K562 (cell line): ENCODE measurements around the gene BET1L. TPM values are rescaled to one million over a fixed set of nuclear protein-coding genes. Genes with fewer than 3 reads are reported as not detected.

Experiments
- CBFA2T2 ChIP-seq: fragments of 450-650 bp; conservative IDR thresholded peaks from 2 replicates; pipeline ENCODE4 v1.6.1; 2017; ENCODE audit warnings: mild to moderate bottlenecking
- ERF ChIP-seq: fragments of 450-650 bp; formaldehyde crosslinking; IDR thresholded peaks from 2 replicates; pipeline ENCODE4 v1.4.0; 2020; ENCODE audit warnings: mild to moderate bottlenecking, mixed read lengths
- MAZ ChIP-seq, 2 experiments: fragments of 450-650 bp in 1 of 2; sonication (generic) in 1 of 2; formaldehyde crosslinking; IDR thresholded peaks in 1 of 2; conservative IDR thresholded peaks in 1 of 2; 2 replicates each; pipeline versions ENCODE4 v1.4.0 to v1.5.0; 2020; ENCODE audit warnings: mild to moderate bottlenecking in 1 of 2, missing genetic modification reagents in 1 of 2
- NFIX ChIP-seq: fragments of 250-450 bp; sonication (Bioruptor Pico); IDR thresholded peaks from 2 replicates; pipeline ENCODE4 v1.4.0; 2020; ENCODE audit warnings: low read depth, mild to moderate bottlenecking, moderate library complexity
- PHF21A ChIP-seq: fragments of 450-650 bp; IDR thresholded peaks from 2 replicates; pipeline ENCODE4 v1.6.1; 2017; ENCODE audit warnings: low read depth, borderline replicate concordance
- POU5F1 ChIP-seq: fragments of 150-350 bp; IDR thresholded peaks from 2 replicates; pipeline ENCODE4 v1.6.1; 2014; ENCODE audit warnings: borderline replicate concordance, low read length, low read depth, mild to moderate bottlenecking; ENCODE audit not compliant: partially characterized antibody
- SMAD4 ChIP-seq: fragments of 250-450 bp; sonication (Bioruptor Pico); conservative IDR thresholded peaks from 2 replicates; pipeline ENCODE4 v1.8.0; 2021; ENCODE audit warnings: inconsistent platforms, mild to moderate bottlenecking, moderate library complexity
- ZNF766 ChIP-seq: fragments of 200-800 bp; sonication (Bioruptor generic); conservative IDR thresholded peaks from 2 replicates; pipeline ENCODE4 v1.6.1; 2016; ENCODE audit warnings: missing genetic modification characterization, missing compliant biosample characterization
- polyA plus RNA-seq, 8 experiments: library from polyadenylated mRNA; depleted of rRNA in 4 of 8; stranded (reverse) in 5 of 8; unstranded in 3 of 8; fragments of >200 nt; fragmentation: Nextera tagmentation in 2 of 8; fragmentation: Illumina TruSeq in 1 of 8; extraction: Ambion mirVana in 2 of 8; extraction: Trizol in 1 of 8; gene quantifications; 2 replicates each; pipeline versions ENCODE4 v1.2.1 to v1.2.3, GENCODE V29; 2011 to 2014; ENCODE audit warnings: inconsistent platforms in 1 of 8, missing spikeins in 1 of 8
- total RNA-seq, 7 experiments: library from RNA; depleted of rRNA in 6 of 7; stranded (reverse); fragments of >200 nt in 6 of 7; fragmentation: Illumina TruSeq in 2 of 7; extraction: Trizol in 2 of 7; gene quantifications; 2 replicates each; pipeline versions ENCODE4 v1.2.1 to v1.2.3, GENCODE V29; 2011 to 2021; ENCODE audit warnings: low replicate concordance in 1 of 7
- TF ChIP-seq, protein P1 (sequence below): fragments of 150-350 bp; IDR thresholded peaks from 2 replicates; pipeline ENCODE4 v1.6.1; 2014; ENCODE audit warnings: low read depth, mild to moderate bottlenecking, low read length, borderline replicate concordance
- TF ChIP-seq, protein P2 (sequence below): fragments of 150-350 bp; conservative IDR thresholded peaks from 2 replicates; pipeline ENCODE4 v1.6.1; 2014; ENCODE audit warnings: low read length
- TF ChIP-seq, protein P3 (sequence below): fragments of 250-450 bp; sonication (Bioruptor Pico); IDR thresholded peaks from 2 replicates; pipeline ENCODE4 v1.8.0; 2022; ENCODE audit warnings: inconsistent platforms, mild to moderate bottlenecking, moderate library complexity, borderline replicate concordance
- TF ChIP-seq, protein P4 (sequence below): fragments of 200-400 bp; formaldehyde crosslinking; IDR thresholded peaks from 2 replicates; pipeline ENCODE4 v1.6.1; 2017; ENCODE audit warnings: mild to moderate bottlenecking, low read depth, low read length, moderate library complexity
- TF ChIP-seq, protein P5 (sequence below): sonication (generic); formaldehyde crosslinking; IDR thresholded peaks from 2 replicates; pipeline ENCODE4 v1.8.1; 2023; ENCODE audit warnings: mild to moderate bottlenecking, missing genetic modification reagents

BET1L gene
- total and polyA plus RNA-seq, 9 of the 15 experiments (the other 6 are each of a cell fraction or from before 2014, with no cell fraction given), result 9.9 to 69.1 (median 19.9) TPM

DNA sequence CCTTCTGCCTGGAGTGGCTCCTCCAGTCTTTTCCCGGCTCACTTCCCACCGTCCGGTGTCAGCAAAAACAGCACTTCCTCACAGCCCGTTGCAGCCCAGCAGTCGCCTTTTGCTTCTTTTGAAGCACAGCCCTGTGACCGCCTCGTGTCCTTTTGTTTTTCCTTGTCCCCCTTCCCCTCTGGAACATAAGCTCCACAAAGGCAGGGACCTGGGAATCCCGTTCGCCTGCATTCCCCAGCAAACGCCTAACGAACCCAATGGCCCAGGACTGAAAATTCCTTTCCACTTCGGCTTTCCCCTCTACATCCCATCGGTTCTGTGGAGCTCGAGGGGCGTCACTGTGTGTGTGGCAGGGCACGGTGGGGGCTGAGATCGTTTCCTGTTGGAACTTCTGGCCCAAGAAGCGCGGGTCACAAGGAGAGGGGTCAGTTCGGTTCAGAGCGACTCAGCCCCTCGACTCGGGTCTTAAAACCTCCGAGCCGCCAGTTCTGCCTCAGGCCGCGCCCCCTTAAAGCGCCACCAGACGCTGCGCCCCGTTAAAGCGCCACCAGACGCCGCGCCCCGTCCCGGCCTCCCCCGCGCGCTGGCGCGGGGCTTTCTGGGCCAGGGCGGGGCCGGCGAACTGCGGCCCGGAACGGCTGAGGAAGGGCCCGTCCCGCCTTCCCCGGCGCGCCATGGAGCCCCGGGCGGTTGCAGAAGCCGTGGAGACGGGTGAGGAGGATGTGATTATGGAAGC lies 1.1 kb upstream of the BET1L start (continued):
- TF ChIP-seq, protein P1, sequence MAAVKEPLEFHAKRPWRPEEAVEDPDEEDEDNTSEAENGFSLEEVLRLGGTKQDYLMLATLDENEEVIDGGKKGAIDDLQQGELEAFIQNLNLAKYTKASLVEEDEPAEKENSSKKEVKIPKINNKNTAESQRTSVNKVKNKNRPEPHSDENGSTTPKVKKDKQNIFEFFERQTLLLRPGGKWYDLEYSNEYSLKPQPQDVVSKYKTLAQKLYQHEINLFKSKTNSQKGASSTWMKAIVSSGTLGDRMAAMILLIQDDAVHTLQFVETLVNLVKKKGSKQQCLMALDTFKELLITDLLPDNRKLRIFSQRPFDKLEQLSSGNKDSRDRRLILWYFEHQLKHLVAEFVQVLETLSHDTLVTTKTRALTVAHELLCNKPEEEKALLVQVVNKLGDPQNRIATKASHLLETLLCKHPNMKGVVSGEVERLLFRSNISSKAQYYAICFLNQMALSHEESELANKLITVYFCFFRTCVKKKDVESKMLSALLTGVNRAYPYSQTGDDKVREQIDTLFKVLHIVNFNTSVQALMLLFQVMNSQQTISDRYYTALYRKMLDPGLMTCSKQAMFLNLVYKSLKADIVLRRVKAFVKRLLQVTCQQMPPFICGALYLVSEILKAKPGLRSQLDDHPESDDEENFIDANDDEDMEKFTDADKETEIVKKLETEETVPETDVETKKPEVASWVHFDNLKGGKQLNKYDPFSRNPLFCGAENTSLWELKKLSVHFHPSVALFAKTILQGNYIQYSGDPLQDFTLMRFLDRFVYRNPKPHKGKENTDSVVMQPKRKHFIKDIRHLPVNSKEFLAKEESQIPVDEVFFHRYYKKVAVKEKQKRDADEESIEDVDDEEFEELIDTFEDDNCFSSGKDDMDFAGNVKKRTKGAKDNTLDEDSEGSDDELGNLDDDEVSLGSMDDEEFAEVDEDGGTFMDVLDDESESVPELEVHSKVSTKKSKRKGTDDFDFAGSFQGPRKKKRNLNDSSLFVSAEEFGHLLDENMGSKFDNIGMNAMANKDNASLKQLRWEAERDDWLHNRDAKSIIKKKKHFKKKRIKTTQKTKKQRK, result no peak
- TF ChIP-seq ZNF766 (CRISPR knock-in tag) (peak; percentile 62; the same call in 1 of the 2 replicates), SMAD4 (peak; percentile 91), CBFA2T2 (no peak), NFIX (CRISPR knock-in tag) (no peak), MAZ (CRISPR knock-in tag; conservative IDR thresholded peaks at IDR 0.05 in 1 of 2, IDR thresholded peaks at IDR 0.05 in 1 of 2) (peak; percentile 67 to 68; a peak in 2 of 4 replicates), ERF (no peak), POU5F1 (no peak), PHF21A (no peak)
- TF ChIP-seq, protein P2, sequence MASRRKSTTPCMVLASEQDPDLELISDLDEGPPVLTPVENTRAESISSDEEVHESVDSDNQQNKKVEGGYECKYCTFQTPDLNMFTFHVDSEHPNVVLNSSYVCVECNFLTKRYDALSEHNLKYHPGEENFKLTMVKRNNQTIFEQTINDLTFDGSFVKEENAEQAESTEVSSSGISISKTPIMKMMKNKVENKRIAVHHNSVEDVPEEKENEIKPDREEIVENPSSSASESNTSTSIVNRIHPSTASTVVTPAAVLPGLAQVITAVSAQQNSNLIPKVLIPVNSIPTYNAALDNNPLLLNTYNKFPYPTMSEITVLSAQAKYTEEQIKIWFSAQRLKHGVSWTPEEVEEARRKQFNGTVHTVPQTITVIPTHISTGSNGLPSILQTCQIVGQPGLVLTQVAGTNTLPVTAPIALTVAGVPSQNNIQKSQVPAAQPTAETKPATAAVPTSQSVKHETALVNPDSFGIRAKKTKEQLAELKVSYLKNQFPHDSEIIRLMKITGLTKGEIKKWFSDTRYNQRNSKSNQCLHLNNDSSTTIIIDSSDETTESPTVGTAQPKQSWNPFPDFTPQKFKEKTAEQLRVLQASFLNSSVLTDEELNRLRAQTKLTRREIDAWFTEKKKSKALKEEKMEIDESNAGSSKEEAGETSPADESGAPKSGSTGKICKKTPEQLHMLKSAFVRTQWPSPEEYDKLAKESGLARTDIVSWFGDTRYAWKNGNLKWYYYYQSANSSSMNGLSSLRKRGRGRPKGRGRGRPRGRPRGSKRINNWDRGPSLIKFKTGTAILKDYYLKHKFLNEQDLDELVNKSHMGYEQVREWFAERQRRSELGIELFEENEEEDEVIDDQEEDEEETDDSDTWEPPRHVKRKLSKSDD, result no peak
- TF ChIP-seq, protein P3, sequence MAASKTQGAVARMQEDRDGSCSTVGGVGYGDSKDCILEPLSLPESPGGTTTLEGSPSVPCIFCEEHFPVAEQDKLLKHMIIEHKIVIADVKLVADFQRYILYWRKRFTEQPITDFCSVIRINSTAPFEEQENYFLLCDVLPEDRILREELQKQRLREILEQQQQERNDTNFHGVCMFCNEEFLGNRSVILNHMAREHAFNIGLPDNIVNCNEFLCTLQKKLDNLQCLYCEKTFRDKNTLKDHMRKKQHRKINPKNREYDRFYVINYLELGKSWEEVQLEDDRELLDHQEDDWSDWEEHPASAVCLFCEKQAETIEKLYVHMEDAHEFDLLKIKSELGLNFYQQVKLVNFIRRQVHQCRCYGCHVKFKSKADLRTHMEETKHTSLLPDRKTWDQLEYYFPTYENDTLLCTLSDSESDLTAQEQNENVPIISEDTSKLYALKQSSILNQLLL, result no peak
- TF ChIP-seq, protein P4, sequence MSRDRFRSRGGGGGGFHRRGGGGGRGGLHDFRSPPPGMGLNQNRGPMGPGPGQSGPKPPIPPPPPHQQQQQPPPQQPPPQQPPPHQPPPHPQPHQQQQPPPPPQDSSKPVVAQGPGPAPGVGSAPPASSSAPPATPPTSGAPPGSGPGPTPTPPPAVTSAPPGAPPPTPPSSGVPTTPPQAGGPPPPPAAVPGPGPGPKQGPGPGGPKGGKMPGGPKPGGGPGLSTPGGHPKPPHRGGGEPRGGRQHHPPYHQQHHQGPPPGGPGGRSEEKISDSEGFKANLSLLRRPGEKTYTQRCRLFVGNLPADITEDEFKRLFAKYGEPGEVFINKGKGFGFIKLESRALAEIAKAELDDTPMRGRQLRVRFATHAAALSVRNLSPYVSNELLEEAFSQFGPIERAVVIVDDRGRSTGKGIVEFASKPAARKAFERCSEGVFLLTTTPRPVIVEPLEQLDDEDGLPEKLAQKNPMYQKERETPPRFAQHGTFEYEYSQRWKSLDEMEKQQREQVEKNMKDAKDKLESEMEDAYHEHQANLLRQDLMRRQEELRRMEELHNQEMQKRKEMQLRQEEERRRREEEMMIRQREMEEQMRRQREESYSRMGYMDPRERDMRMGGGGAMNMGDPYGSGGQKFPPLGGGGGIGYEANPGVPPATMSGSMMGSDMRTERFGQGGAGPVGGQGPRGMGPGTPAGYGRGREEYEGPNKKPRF, result no peak
- TF ChIP-seq, protein P5, sequence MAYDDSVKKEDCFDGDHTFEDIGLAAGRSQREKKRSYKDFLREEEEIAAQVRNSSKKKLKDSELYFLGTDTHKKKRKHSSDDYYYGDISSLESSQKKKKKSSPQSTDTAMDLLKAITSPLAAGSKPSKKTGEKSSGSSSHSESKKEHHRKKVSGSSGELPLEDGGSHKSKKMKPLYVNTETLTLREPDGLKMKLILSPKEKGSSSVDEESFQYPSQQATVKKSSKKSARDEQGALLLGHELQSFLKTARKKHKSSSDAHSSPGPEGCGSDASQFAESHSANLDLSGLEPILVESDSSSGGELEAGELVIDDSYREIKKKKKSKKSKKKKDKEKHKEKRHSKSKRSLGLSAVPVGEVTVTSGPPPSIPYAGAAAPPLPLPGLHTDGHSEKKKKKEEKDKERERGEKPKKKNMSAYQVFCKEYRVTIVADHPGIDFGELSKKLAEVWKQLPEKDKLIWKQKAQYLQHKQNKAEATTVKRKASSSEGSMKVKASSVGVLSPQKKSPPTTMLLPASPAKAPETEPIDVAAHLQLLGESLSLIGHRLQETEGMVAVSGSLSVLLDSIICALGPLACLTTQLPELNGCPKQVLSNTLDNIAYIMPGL (CRISPR knock-in tag), result 0 out of 2 replicates have a peak, but pooled peaks have one; percentile 71
